ENCODE measurements around the gene POLD2.

The POLD2 gene

DNA sequence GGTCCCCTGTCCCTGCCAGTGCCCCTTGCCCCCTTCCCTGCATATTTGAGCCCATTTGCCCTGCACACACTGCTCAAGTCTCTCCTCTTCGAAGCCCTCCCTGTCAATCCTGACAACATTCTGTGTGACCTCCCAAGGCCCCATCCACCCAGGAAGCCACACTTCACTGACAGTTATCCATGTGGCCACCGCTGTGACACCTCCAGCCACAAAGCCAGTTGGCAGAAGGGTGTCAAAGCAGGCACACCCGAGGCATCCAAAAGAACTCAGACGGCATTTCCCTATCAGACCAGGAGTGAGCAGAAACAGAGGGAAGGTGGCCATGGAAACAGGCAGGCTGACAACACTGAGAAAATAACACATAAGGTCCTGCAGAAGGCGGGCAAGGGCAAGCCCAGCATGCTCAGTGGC, 45.7 kb downstream of the POLD2 start:
- Histone ChIP-seq H3K9me3 (ENCODE audit: insufficient read depth, low read length) (no peaks in the 10 kb centered on the region), H3K9me2 (replicated peaks; ENCODE audit: insufficient read depth, low read length) (no peaks in the 10 kb centered on the region), H2AFZ (ENCODE audit: low read depth, low read length, severe bottlenecking) (no peak overlapping the region), H3K36me3 (ENCODE audit: low read length) (no peaks in the 10 kb centered on the region), H3F3A (ENCODE audit: insufficient read depth) (peaks cover 6% of the 10 kb centered on the region), H3K4me3 (ENCODE audit: insufficient read depth, low read length, poor library complexity, severe bottlenecking) (no peak overlapping the region), H3K27me3 (ENCODE audit: low read length) (no peaks in the 10 kb centered on the region), H4K20me1 (ENCODE audit: low read depth, low read length) (no peaks in the 10 kb centered on the region), H3K27ac (ENCODE audit: low read depth, low read length) (no peak overlapping the region), H3K9ac (ENCODE audit: low read length) (no peak overlapping the region), H3K79me2 (ENCODE audit: insufficient read depth, low read length) (peaks cover 9% of the 10 kb centered on the region; the same call in 1 of the 2 replicates), H3K4me2 (ENCODE audit: low read depth, low read length, poor library complexity, severe bottlenecking) (no peak overlapping the region)
- TF ChIP-seq EZH2phosphoT487 (conservative IDR thresholded peaks at IDR 0.05; ENCODE audit: low read length), result no peak
- TF ChIP-seq, protein P1, sequence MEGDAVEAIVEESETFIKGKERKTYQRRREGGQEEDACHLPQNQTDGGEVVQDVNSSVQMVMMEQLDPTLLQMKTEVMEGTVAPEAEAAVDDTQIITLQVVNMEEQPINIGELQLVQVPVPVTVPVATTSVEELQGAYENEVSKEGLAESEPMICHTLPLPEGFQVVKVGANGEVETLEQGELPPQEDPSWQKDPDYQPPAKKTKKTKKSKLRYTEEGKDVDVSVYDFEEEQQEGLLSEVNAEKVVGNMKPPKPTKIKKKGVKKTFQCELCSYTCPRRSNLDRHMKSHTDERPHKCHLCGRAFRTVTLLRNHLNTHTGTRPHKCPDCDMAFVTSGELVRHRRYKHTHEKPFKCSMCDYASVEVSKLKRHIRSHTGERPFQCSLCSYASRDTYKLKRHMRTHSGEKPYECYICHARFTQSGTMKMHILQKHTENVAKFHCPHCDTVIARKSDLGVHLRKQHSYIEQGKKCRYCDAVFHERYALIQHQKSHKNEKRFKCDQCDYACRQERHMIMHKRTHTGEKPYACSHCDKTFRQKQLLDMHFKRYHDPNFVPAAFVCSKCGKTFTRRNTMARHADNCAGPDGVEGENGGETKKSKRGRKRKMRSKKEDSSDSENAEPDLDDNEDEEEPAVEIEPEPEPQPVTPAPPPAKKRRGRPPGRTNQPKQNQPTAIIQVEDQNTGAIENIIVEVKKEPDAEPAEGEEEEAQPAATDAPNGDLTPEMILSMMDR (IDR thresholded peaks at IDR 0.05; ENCODE audit: insufficient read depth, low read length, poor library complexity, severe bottlenecking), result no peak

DNA sequence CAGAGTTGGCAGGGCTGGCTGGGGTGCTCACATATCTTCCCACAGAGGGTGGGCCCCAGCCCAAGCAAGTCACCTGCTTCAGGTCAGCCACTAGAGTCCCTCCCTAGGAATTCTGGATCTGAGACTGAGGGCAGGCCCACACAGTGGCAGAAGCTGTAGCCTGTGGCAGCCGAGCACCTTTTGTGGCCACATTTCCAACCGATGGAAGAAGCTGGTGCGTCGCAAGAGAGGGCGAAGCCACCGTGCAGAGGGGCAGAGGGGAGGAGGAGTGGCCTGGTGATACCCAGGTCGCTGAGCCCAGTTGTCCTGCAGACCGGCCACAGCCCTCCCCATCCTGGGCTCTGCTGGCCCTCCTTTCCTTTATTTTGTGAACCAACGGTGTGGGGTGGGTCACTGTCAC, 46.3 kb downstream of the POLD2 start:
- Histone ChIP-seq H4K20me1 (ENCODE audit: low read depth, low read length) (no peaks in the 10 kb centered on the region), H3K36me3 (ENCODE audit: low read length) (no peaks in the 10 kb centered on the region), H2AFZ (ENCODE audit: low read depth, low read length, severe bottlenecking) (no peak overlapping the region), H3K27me3 (ENCODE audit: low read length) (no peaks in the 10 kb centered on the region), H3K9ac (ENCODE audit: low read length) (no peak overlapping the region), H3F3A (ENCODE audit: insufficient read depth) (peaks cover 6% of the 10 kb centered on the region), H3K9me2 (replicated peaks; ENCODE audit: insufficient read depth, low read length) (no peaks in the 10 kb centered on the region), H3K9me3 (ENCODE audit: insufficient read depth, low read length) (no peaks in the 10 kb centered on the region), H3K4me3 (ENCODE audit: insufficient read depth, low read length, poor library complexity, severe bottlenecking) (no peak overlapping the region), H3K79me2 (ENCODE audit: insufficient read depth, low read length) (peaks cover 9% of the 10 kb centered on the region; the same call in 1 of the 2 replicates), H3K27ac (ENCODE audit: low read depth, low read length) (no peak overlapping the region), H3K4me2 (ENCODE audit: low read depth, low read length, poor library complexity, severe bottlenecking) (no peak overlapping the region)
- TF ChIP-seq, protein P1 (IDR thresholded peaks at IDR 0.05; ENCODE audit: insufficient read depth, low read length, poor library complexity, severe bottlenecking), result no peak
- TF ChIP-seq EZH2phosphoT487 (conservative IDR thresholded peaks at IDR 0.05; ENCODE audit: low read length), result no peak

DNA sequence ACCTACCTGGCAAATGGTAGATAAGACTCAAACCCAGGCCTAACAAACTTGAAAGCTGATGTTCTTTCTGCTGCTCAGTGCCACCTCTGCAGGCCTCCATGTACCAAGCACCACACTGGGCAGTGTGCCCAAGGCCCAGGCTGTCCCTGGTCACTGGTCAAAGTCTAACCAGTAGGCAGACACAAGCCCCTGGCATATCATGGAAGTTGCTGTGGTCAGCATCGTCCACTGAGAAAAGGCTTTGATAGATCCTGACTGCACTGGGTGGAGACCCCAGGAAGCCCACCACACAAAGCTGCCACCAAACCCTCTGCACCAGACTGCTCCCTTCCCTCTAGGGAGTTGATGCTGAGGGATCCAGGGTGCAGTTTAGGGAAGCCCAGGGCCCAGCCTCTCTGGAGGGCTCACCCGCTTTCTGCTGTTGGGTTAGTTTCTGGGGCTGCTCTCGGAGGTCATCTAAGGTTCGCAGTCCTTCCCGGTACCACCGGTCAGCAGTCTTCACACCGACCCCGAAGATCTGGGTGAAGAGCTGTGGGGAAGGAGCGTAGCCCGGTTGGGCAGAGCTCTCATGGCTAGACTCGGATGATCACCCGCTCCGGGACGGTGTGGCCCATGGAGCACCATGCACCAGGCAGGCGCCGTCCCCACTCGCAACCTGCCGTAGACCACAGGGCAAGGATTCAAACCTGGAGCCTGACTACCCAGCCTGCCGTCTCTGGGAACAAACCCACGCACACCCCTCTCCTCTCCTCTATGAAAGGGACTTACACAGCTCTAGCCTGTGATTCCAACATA, 47.0 kb downstream of the POLD2 start:
- Histone ChIP-seq H3K79me2 (ENCODE audit: insufficient read depth, low read length) (peaks cover 6% of the 10 kb centered on the region; the same call in 1 of the 2 replicates), H3K9me3 (ENCODE audit: insufficient read depth, low read length) (no peaks in the 10 kb centered on the region), H3K9me2 (replicated peaks; ENCODE audit: insufficient read depth, low read length) (no peaks in the 10 kb centered on the region), H3F3A (ENCODE audit: insufficient read depth) (peaks cover 3% of the 10 kb centered on the region), H2AFZ (ENCODE audit: low read depth, low read length, severe bottlenecking) (no peak overlapping the region), H3K27ac (ENCODE audit: low read depth, low read length) (no peak overlapping the region), H3K4me2 (ENCODE audit: low read depth, low read length, poor library complexity, severe bottlenecking) (no peak overlapping the region), H3K27me3 (ENCODE audit: low read length) (no peaks in the 10 kb centered on the region), H3K9ac (ENCODE audit: low read length) (no peak overlapping the region), H3K4me3 (ENCODE audit: insufficient read depth, low read length, poor library complexity, severe bottlenecking) (no peak overlapping the region), H4K20me1 (ENCODE audit: low read depth, low read length) (no peaks in the 10 kb centered on the region), H3K36me3 (ENCODE audit: low read length) (no peaks in the 10 kb centered on the region)
- TF ChIP-seq, protein P1 (IDR thresholded peaks at IDR 0.05; ENCODE audit: insufficient read depth, low read length, poor library complexity, severe bottlenecking), result no peak
- TF ChIP-seq EZH2phosphoT487 (conservative IDR thresholded peaks at IDR 0.05; ENCODE audit: low read length), result no peak

Data from SU-DHL-6 (cell line).